DOHH2 (cell line): ENCODE measurements around the gene NLGN3.

Experiments
- H3F3A ChIP-seq: fragments of 200-600 bp; sonication (generic), shearing (Covaris generic); 2 replicates; pipeline ENCODE4 v1.6.0; 2016; ENCODE audit warnings: antibody characterized with exemption, mild to moderate bottlenecking; ENCODE audit not compliant: control insufficient read depth, insufficient read depth
- H3K27ac ChIP-seq: fragments of 200-600 bp; sonication (generic); 2 replicates; pipeline ENCODE4 v1.5.1; 2014; ENCODE audit warnings: low read depth, mild to moderate bottlenecking, low read length, moderate library complexity
- H3K27me3 ChIP-seq: fragments of 200-600 bp; sonication (generic); 2 replicates; pipeline ENCODE4 v1.6.1; 2014; ENCODE audit warnings: mild to moderate bottlenecking, low read length, mixed read lengths; ENCODE audit not compliant: control insufficient read depth
- H3K36me3 ChIP-seq: fragments of 200-600 bp; sonication (generic); 2 replicates; pipeline ENCODE4 v1.6.1; 2014; ENCODE audit warnings: mild to moderate bottlenecking, low read length, moderate library complexity, mixed read lengths; ENCODE audit not compliant: control insufficient read depth
- H3K4me1 ChIP-seq: fragments of 200-600 bp; sonication (generic); 2 replicates; pipeline ENCODE4 v1.6.1; 2014; ENCODE audit warnings: mild to moderate bottlenecking, low read length, mixed read lengths; ENCODE audit not compliant: control insufficient read depth
- H3K4me2 ChIP-seq: fragments of 200-600 bp; sonication (generic); 2 replicates; pipeline ENCODE4 v1.6.0; 2014; ENCODE audit warnings: mild to moderate bottlenecking, low read length, moderate library complexity
- H3K4me3 ChIP-seq: fragments of 200-600 bp; sonication (generic); 2 replicates; pipeline ENCODE4 v1.5.1; 2014; ENCODE audit warnings: mild to moderate bottlenecking, low read length, mixed read lengths
- H3K79me2 ChIP-seq: fragments of 200-600 bp; sonication (generic); 2 replicates; pipeline ENCODE4 v1.6.1; 2014; ENCODE audit warnings: mild to moderate bottlenecking, low read length, mixed read lengths; ENCODE audit not compliant: control insufficient read depth
- H3K9me2 ChIP-seq: fragments of 200-600 bp; sonication (generic); replicated peaks from 2 replicates; pipeline ENCODE4 v1.6.1; 2014; ENCODE audit warnings: mild to moderate bottlenecking, low read length, mixed read lengths; ENCODE audit not compliant: control insufficient read depth
- H3K9me3 ChIP-seq: fragments of 200-600 bp; sonication (generic); 2 replicates; pipeline ENCODE4 v1.6.1; 2014; ENCODE audit warnings: antibody characterized with exemption, low read length, mixed read lengths; ENCODE audit not compliant: control insufficient read depth, insufficient read depth
- H4K20me1 ChIP-seq: fragments of 200-600 bp; sonication (generic); 2 replicates; pipeline ENCODE4 v1.6.0; 2014; ENCODE audit warnings: low read depth, mild to moderate bottlenecking, antibody characterized with exemption, low read length, moderate library complexity; ENCODE audit not compliant: control insufficient read depth, insufficient read depth
- EZH2phosphoT487 ChIP-seq: fragments of 200-600 bp; sonication (generic); IDR thresholded peaks from 2 replicates; pipeline ENCODE4 v1.6.1; 2017; ENCODE audit warnings: borderline replicate concordance, mild to moderate bottlenecking, antibody characterized with exemption, low read length, moderate library complexity, mixed read lengths
- TF ChIP-seq, protein P1 (sequence below): fragments of 200-600 bp; sonication (generic); IDR thresholded peaks from one replicate; pipeline ENCODE4 v1.5.1; 2014; ENCODE audit warnings: antibody characterized with exemption, mild to moderate bottlenecking, low read depth, low read length; ENCODE audit not compliant: poor library complexity, severe bottlenecking

The NLGN3 gene

DNA sequence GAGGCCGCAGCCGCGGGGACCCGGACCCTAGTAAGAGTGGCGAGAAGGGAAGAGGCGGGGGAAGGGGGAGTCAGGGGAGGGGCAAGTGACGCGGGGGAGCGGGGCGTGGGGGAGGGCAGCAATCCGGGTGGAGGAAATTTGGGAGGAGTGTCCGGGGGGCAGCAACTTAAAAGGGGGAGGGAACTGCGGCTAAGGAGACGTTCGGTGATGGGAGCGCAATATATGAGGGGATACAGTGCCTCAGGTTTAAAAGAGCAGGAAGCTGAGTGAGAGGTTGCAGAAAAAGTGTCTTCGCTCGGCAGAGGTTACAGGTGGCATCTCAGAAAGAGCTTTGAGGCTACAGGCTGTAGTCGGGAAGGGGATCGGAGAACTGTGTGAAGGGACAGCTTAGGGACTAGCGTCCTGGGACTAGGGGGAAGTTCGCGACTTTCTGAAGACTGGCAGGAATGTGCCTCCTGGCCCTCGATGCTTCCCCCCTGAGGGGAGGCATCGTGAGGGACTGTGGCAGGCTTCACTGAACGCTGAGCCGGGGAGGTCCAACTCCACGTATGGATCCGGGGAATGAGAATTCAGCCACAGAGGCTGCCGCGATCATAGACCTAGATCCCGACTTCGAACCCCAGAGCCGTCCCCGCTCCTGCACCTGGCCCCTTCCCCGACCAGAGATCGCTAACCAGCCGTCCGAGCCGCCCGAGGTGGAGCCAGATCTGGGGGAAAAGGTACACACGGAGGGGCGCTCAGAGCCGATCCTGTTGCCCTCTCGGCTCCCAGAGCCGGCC lies 48.5 kb upstream of the NLGN3 start:
- TF ChIP-seq, protein P1, sequence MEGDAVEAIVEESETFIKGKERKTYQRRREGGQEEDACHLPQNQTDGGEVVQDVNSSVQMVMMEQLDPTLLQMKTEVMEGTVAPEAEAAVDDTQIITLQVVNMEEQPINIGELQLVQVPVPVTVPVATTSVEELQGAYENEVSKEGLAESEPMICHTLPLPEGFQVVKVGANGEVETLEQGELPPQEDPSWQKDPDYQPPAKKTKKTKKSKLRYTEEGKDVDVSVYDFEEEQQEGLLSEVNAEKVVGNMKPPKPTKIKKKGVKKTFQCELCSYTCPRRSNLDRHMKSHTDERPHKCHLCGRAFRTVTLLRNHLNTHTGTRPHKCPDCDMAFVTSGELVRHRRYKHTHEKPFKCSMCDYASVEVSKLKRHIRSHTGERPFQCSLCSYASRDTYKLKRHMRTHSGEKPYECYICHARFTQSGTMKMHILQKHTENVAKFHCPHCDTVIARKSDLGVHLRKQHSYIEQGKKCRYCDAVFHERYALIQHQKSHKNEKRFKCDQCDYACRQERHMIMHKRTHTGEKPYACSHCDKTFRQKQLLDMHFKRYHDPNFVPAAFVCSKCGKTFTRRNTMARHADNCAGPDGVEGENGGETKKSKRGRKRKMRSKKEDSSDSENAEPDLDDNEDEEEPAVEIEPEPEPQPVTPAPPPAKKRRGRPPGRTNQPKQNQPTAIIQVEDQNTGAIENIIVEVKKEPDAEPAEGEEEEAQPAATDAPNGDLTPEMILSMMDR = no peak
- TF ChIP-seq EZH2phosphoT487 = no peak
- H3F3A ChIP-seq = no peaks in the 10 kb centered on the region
- no peaks in the 10 kb centered on the region for H3K9me2 ChIP-seq
- H4K20me1 ChIP-seq = no peaks in the 10 kb centered on the region
- H3K27me3 ChIP-seq = no peaks in the 10 kb centered on the region
- H3K79me2 ChIP-seq = no peaks in the 10 kb centered on the region
- peak overlapping the region; percentile 84 for H3K4me3 ChIP-seq
- peak overlapping the region; percentile 93 for H3K4me2 ChIP-seq
- no peaks in the 10 kb centered on the region for H3K9me3 ChIP-seq
- no peaks in the 10 kb centered on the region for H3K36me3 ChIP-seq
- peaks cover 11% of the 10 kb centered on the region for H3K4me1 ChIP-seq
- no peak overlapping the region for H3K27ac ChIP-seq

- Histone ChIP-seq H3F3A (no peaks in the 10 kb centered on the region), H3K9me2 (no peaks in the 10 kb centered on the region)
Measured at GRCh38 chrX:71096760-71097032, 47.9 kb upstream of the NLGN3 start.

DNA sequence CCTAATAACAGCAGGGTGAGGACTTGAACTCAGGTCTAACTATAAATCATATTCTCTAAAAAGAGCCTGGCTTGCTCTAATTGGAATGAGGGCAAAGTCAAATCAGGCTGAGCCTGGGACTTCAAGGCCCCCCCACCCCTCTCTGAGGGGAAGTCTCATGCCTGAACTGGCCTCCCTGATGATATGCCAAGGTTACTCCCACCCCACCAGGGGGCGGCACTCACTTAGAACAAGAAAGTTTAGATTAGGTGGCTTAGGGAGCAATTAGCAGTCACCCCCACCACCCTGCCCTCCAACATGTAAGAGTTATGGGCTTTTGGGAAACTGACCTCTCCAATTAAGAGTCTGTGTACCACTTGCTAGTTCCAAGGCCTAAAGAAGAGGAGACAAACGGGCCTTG lies 46.3 kb upstream of the NLGN3 start:
- no peaks in the 10 kb centered on the region for H3K27me3 ChIP-seq
- H3K36me3 ChIP-seq = no peaks in the 10 kb centered on the region
- no peak overlapping the region for H3K27ac ChIP-seq
- H3K9me3 ChIP-seq = no peaks in the 10 kb centered on the region
- TF ChIP-seq, protein P1 = peak; percentile 52
- no peak for TF ChIP-seq EZH2phosphoT487
- H3K4me2 ChIP-seq = no peak overlapping the region
- H3K9me2 ChIP-seq = no peaks in the 10 kb centered on the region
- no peak overlapping the region for H3K4me3 ChIP-seq
- H3F3A ChIP-seq = no peaks in the 10 kb centered on the region
- H3K4me1 ChIP-seq = peaks cover 18% of the 10 kb centered on the region
- H4K20me1 ChIP-seq = no peaks in the 10 kb centered on the region
- no peaks in the 10 kb centered on the region for H3K79me2 ChIP-seq

More at GRCh38 chrX:71096760-71097032, 47.9 kb upstream of the NLGN3 start:
- Histone ChIP-seq H4K20me1 (no peaks in the 10 kb centered on the region), H3K4me1 (peaks cover 11% of the 10 kb centered on the region), H3K27me3 (no peaks in the 10 kb centered on the region), H3K4me2 (peak overlapping the region; percentile 93), H3K36me3 (no peaks in the 10 kb centered on the region), H3K9me3 (no peaks in the 10 kb centered on the region), H3K4me3 (peak overlapping the region; percentile 84), H3K79me2 (no peaks in the 10 kb centered on the region), H3K27ac (no peak overlapping the region)
- TF ChIP-seq EZH2phosphoT487 = no peak
- TF ChIP-seq, protein P1 = no peak
